Nephron progenitor cell (in vitro differentiated cells): ENCODE results near the gene PPIF.

ENCODE experiments used
- DNase-seq: peaks from one replicate; pipeline ENCODE4 v3.0.0; 2021
- H3K27ac Mint-ChIP-seq: 2 replicates; pipeline ENCODE4 v1.8.0; 2021; ENCODE audit warnings: mild to moderate bottlenecking, moderate library complexity, mixed read lengths
- H3K27me3 Mint-ChIP-seq: 2 replicates; pipeline ENCODE4 v1.8.0; 2021; ENCODE audit warnings: mild to moderate bottlenecking, low read depth, mixed read lengths; ENCODE audit not compliant: poor library complexity
- H3K36me3 Mint-ChIP-seq: 2 replicates; pipeline ENCODE4 v1.8.0; 2021; ENCODE audit warnings: low read depth, mixed read lengths
- H3K4me1 Mint-ChIP-seq: 2 replicates; pipeline ENCODE4 v1.8.0; 2021; ENCODE audit warnings: mixed read lengths
- H3K4me3 Mint-ChIP-seq: 2 replicates; pipeline ENCODE4 v1.8.0; 2021; ENCODE audit warnings: mild to moderate bottlenecking, moderate library complexity, mixed read lengths
- H3K9me3 Mint-ChIP-seq: 2 replicates; pipeline ENCODE4 v1.8.0; 2021; ENCODE audit warnings: mild to moderate bottlenecking, moderate library complexity, mixed read lengths
- TF ChIP-seq, protein P1 (sequence below): fragments of 200-600 bp; sonication (generic); IDR thresholded peaks from 2 replicates; pipeline ENCODE4 v1.5.0; 2021; ENCODE audit warnings: antibody characterized with exemption

Gene PPIF

DNA sequence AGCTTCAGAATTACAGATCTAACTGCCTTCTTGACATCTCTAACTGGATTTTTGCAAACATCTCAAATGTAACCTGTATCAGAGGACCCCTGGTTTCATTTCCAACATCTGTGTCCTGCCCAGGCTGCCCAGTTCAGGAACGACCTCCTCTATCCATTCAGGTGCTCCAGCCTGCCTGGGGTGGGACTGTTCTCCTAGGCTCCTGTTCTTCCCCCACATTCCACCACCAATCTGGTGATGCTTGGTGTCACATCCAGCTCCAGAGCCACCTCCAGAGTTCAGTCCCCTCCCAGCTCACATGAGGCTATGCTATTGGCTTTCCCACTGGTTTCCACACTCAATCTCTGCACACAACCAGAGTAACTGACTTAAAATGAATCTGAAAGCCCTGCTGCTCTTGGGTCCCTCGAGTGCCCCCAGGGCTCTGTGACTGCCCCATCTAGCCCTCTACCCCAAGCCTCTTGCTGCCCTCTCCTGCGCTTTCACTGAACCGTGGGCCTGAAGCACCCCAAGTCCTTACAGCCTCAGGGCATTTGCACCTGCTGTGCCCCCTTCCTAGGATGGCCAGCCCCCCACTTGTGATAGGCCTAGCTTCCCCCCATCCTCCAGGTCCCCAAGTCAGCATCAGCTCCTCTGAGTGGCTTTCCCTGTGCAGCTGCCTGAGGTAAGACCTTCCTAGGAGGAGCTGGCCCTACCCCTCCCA lies 46.1 kb downstream of the PPIF start:
- no peak for DNase-seq
- Mint-ChIP-seq H3K9me3 (no peaks in the 10 kb centered on the region), H3K4me1 (peaks cover 25% of the 10 kb centered on the region), H3K27ac (no peak overlapping the region), H3K4me3 (no peak overlapping the region), H3K27me3 (peaks cover 7% of the 10 kb centered on the region), H3K36me3 (peaks cover 17% of the 10 kb centered on the region)
- TF ChIP-seq, protein P1, sequence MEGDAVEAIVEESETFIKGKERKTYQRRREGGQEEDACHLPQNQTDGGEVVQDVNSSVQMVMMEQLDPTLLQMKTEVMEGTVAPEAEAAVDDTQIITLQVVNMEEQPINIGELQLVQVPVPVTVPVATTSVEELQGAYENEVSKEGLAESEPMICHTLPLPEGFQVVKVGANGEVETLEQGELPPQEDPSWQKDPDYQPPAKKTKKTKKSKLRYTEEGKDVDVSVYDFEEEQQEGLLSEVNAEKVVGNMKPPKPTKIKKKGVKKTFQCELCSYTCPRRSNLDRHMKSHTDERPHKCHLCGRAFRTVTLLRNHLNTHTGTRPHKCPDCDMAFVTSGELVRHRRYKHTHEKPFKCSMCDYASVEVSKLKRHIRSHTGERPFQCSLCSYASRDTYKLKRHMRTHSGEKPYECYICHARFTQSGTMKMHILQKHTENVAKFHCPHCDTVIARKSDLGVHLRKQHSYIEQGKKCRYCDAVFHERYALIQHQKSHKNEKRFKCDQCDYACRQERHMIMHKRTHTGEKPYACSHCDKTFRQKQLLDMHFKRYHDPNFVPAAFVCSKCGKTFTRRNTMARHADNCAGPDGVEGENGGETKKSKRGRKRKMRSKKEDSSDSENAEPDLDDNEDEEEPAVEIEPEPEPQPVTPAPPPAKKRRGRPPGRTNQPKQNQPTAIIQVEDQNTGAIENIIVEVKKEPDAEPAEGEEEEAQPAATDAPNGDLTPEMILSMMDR, result no peak

DNA sequence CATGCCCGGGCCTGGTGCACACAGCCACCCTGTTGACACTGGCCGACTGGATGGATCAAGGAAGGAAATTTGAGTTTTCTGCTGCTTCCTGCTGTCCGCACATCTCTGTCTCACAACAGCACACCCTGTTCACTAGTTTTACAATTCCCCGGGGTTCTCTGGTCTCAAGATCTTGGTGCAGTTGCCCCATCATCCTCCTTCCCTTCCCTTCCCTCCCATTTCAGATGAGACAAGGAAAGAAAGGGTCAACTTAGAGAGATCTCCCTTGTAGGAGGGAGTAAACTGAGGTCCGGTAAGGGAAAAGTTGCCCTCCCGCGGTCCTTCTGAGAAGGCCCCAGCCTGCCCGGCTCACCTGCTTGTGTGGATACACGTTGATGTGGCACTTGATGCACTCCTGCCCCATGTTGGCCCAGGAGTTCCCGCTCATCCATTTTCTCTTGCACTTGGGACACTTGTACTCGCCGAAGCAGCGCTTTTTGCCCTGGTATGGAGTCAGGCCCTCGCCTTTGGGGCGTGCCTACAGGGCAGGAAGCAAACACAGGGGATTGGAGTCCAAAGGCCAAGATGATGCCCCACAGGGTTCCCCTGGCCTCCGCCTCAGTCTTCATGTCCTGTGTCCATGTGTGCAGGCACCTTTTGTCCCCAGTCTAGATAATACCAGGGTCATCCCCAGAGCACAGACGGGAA lies 46.8 kb downstream of the PPIF start:
- Mint-ChIP-seq H3K27ac (no peak overlapping the region), H3K27me3 (peaks cover 7% of the 10 kb centered on the region), H3K4me1 (peaks cover 32% of the 10 kb centered on the region), H3K4me3 (no peak overlapping the region), H3K36me3 (peaks cover 17% of the 10 kb centered on the region), H3K9me3 (no peaks in the 10 kb centered on the region)
- TF ChIP-seq, protein P1, result no peak
- no peak for DNase-seq

DNA sequence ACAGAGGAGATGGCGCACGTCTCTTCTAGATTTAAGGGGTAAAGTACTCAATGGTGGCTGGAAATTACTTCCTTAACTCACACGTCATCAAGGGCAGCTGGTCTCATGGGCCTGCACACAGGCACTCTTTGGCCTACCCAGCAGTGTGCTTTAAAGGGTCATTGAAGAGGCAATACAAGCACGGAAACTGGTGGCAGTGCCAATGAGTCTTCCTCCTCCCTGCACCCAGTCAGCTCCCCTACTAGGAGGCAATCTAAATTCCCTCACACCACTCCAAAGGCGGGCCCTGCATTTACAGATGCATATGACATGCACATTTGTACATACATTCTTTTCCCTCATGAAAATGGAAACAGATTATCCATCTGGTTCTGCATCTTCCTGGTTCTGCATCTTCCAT lies 47.4 kb downstream of the PPIF start:
- Mint-ChIP-seq H3K4me1 (peaks cover 38% of the 10 kb centered on the region), H3K36me3 (peaks cover 13% of the 10 kb centered on the region), H3K27ac (no peak overlapping the region), H3K9me3 (no peaks in the 10 kb centered on the region), H3K27me3 (peaks cover 7% of the 10 kb centered on the region), H3K4me3 (no peak overlapping the region)
- DNase-seq, result no peak
- TF ChIP-seq, protein P1, result no peak

DNA sequence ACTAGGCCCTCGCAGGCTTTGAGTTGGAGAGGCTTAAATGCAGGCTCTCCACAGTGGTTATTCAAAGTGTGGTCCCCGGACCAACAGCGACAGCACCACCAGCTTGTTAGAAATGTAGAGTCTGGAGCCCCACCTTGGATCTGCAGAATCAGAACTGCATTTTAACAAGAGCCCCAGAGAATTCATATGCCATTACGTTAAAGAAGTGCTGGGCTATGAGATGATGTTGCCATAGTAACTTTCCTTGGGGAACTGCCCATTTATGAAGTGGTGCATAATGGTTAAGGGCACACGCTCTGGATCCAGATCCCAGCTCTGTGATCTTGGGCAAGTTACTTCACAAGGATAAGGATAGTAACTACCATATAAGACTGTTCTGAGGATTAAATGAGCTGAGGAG lies 49.3 kb downstream of the PPIF start:
- peaks cover 56% of the 10 kb centered on the region for H3K4me1 Mint-ChIP-seq
- peaks cover 13% of the 10 kb centered on the region for H3K36me3 Mint-ChIP-seq
- H3K27me3 Mint-ChIP-seq, result peaks cover 7% of the 10 kb centered on the region
- TF ChIP-seq, protein P1, result no peak
- no peaks in the 10 kb centered on the region for H3K9me3 Mint-ChIP-seq
- no peak overlapping the region for H3K27ac Mint-ChIP-seq
- H3K4me3 Mint-ChIP-seq, result no peak overlapping the region
- no peak for DNase-seq

DNA sequence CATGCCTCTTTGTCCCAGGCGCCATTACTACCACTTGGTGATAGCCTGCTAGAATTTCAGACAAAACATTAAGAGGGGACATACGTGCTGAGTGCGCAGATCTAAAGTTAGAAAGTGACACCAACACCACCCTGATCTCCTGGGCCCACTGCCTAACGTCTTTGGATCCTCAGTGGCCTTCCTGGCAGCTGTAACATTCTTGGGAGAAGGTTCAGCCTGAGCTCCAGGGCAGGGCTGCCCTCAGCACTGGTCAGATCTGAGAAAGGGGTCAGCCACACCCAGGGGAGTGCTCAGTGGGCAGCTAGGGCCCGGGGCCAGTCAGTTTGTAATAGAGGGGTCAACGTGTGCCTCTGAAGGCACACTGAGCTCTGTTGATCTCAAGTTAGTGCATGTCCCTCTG lies 49.8 kb downstream of the PPIF start:
- no peak overlapping the region for H3K4me3 Mint-ChIP-seq
- DNase-seq, result no peak
- TF ChIP-seq, protein P1, result no peak
- H3K27ac Mint-ChIP-seq, result no peak overlapping the region
- H3K36me3 Mint-ChIP-seq, result peaks cover 13% of the 10 kb centered on the region
- peaks cover 57% of the 10 kb centered on the region for H3K4me1 Mint-ChIP-seq
- peaks cover 7% of the 10 kb centered on the region for H3K27me3 Mint-ChIP-seq
- H3K9me3 Mint-ChIP-seq, result no peaks in the 10 kb centered on the region
